Adipocyte (in vitro differentiated cells): ENCODE data around the gene KLB.
"Not testable (repeated sequence)": the region's sequence is repeated elsewhere in the genome, so short reads cannot be mapped to it uniquely, and the experiment has no call there.

Experiments used
- DNase-seq: peaks from one replicate; pipeline ENCODE4 v3.0.0-alpha.2; 2015; ENCODE audit warnings: low read depth
- H3K27me3 ChIP-seq: replicated peaks from 2 replicates; pipeline ENCODE4 v1.7.0; 2013; ENCODE audit warnings: mild to moderate bottlenecking, low read length, moderate library complexity; ENCODE audit not compliant: control insufficient read depth, insufficient read depth
- H3K36me3 ChIP-seq: 2 replicates; pipeline ENCODE4 v1.7.0; 2013; ENCODE audit warnings: low read length, mild to moderate bottlenecking, moderate library complexity; ENCODE audit not compliant: control insufficient read depth, insufficient read depth, severe bottlenecking
- H3K4me1 ChIP-seq: 2 replicates; pipeline ENCODE4 v1.7.0; 2013; ENCODE audit warnings: mild to moderate bottlenecking, low read length, moderate library complexity; ENCODE audit not compliant: control insufficient read depth, insufficient read depth
- H3K4me3 ChIP-seq: 2 replicates; pipeline ENCODE4 v1.7.0; 2013; ENCODE audit warnings: mild to moderate bottlenecking, low read length, moderate library complexity
- H3K9ac ChIP-seq: 2 replicates; pipeline ENCODE4 v1.7.0; 2013; ENCODE audit warnings: mild to moderate bottlenecking, low read length, moderate library complexity
- H3K9me3 ChIP-seq: 2 replicates; pipeline ENCODE4 v1.7.0; 2013; ENCODE audit warnings: mild to moderate bottlenecking, low read length, moderate library complexity; ENCODE audit not compliant: control insufficient read depth

The KLB gene

GRCh38 chr4:39406763-39407583 lies at the start of gene KLB:
Gene KLB (plus strand): TSS chr4:39406930. CDS start chr4:39406950, 20 bp downstream.
- Histone ChIP-seq H3K9ac (peak within 1 kb of the TSS; percentile 79), H3K27me3 (no peaks in the 10 kb centered on the region), H3K36me3 (no peaks in the 10 kb centered on the region), H3K4me3 (peak within 1 kb of the TSS; percentile 78), H3K4me1 (peaks cover 21% of the 10 kb centered on the region), H3K9me3 (no peaks in the 10 kb centered on the region)
- DNase-seq, result no peak

DNA sequence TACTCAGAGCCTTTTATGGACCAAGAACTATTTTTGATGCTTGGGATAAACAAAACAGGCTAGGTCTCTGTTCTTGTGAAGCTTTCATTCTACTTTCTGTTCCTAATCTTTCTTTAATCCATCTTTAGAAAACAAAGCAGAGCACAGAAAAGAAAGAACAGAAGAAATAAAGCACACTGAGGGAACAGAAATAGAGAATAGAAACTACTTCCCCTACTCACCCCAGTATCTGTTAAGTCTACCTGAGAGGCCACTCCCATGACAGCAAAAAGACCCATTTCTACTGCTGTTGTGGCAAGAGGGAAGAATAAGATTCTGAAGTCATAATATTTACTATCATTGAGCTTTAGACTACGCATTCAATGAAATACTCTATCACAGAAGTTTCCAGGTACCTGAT lies 49.7 kb upstream of the KLB start:
- no peak overlapping the region for H3K9ac ChIP-seq
- H3K27me3 ChIP-seq, result no peaks in the 10 kb centered on the region
- no peak for DNase-seq

GRCh38 chr4:39360611-39361010 lies 46.1 kb upstream of the KLB start:
- H3K9me3 ChIP-seq, DNase-seq, H3K27me3 ChIP-seq, H3K4me3 ChIP-seq, H3K9ac ChIP-seq, H3K36me3 ChIP-seq: not testable (repeated sequence)
- H3K4me1 ChIP-seq, result peaks cover 11% of the 10 kb centered on the region

More for the DNA sequence above, 49.7 kb upstream of the KLB start:
- no peaks in the 10 kb centered on the region for H3K9me3 ChIP-seq
- H3K4me1 ChIP-seq, result peaks cover 19% of the 10 kb centered on the region
- H3K4me3 ChIP-seq, result no peak overlapping the region
- H3K36me3 ChIP-seq, result no peaks in the 10 kb centered on the region

DNA sequence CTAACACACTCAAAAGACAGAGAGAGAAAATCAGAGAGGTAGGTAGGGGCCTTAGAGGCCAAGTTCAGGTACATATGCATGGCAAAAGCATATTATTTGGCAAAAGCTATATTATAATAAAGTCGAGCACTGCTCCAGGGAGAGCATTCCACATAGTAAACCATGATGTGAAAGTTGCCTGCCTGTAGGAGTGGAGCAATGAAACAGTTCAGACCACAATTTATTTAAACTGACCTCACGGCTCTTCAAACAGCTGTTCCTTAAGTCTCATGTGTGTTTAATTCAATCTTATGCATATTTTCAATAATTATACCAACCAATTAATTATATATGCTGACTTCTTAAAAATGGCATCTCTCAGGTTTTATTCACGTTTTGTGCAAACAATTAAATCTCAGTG lies 43.9 kb upstream of the KLB start:
- no peaks in the 10 kb centered on the region for H3K36me3 ChIP-seq
- H3K4me1 ChIP-seq, result peaks cover 13% of the 10 kb centered on the region
- no peaks in the 10 kb centered on the region for H3K9me3 ChIP-seq

DNA sequence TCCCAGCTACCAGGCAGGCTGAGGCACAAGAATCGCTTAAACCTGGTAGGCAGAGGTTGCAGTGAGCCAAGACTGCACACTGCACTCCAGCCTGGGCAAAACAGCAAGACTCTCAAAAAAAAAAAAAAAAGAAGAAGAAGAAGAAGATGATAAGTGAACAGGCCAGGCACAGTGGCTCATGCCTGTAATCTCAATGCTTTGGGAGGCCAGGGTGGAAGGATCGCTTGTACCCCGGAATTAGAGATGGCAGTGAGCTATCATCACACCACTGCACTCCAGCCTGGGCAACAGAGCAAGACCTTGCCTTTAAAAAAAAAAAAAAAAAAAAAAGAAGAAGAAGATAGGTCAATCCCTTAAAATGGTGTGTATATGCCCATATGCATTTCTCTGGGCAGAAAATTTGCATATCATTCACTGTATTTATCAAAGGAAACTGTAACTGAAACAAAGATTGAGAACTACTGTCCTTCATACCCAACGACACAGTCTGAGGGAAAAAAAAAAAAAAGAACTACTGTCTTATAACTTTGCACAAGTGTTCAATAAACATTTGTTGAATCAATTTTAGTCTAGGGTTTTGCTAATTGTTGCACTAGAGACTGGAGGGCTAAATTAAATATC lies 42.8 kb upstream of the KLB start:
- no peaks in the 10 kb centered on the region for H3K27me3 ChIP-seq
- no peak overlapping the region for H3K4me3 ChIP-seq
- no peak for DNase-seq
- H3K9me3 ChIP-seq, result no peaks in the 10 kb centered on the region
- H3K9ac ChIP-seq, result no peak overlapping the region
- peaks cover 13% of the 10 kb centered on the region for H3K4me1 ChIP-seq
- H3K36me3 ChIP-seq, result no peaks in the 10 kb centered on the region

More for the DNA sequence above, 43.9 kb upstream of the KLB start:
- Histone ChIP-seq H3K4me3 (no peak overlapping the region), H3K27me3 (no peaks in the 10 kb centered on the region), H3K9ac (no peak overlapping the region)
- DNase-seq, result peak; percentile 52

DNA sequence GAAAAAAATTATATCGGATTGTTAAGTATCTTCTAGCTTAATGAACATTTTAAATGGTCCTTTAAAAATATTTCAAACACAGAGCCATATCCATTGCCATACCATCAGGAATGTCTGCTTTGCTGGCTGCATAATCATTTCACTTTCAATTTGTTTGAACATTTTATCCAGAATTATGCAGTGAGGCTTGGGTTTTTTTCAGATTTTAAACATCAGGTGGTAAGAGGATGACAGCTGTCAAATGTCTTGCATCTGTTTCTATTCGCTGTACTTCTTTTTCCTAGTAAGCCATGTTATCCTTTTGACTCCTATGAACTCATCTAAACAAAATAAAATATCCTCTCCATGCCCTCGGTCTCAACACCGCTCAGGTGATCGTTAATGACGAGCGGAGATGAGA lies 41.4 kb upstream of the KLB start:
- DNase-seq, result no peak
- Histone ChIP-seq H3K9me3 (no peaks in the 10 kb centered on the region), H3K27me3 (no peaks in the 10 kb centered on the region), H3K4me1 (peaks cover 13% of the 10 kb centered on the region), H3K9ac (peak overlapping the region; percentile 92), H3K4me3 (peak overlapping the region; percentile 99), H3K36me3 (no peaks in the 10 kb centered on the region)

GRCh38 chr4:39365830-39366771 lies 40.6 kb upstream of the KLB start, which contains the start of gene RFC1:
Gene RFC1 (minus strand): TSS chr4:39366362. CDS start chr4:39366241, 121 bp downstream.
- Histone ChIP-seq H3K9me3 (no peaks in the 10 kb centered on the region), H3K9ac (peak within 1 kb of the TSS; percentile 92), H3K4me3 (peak within 1 kb of the TSS; percentile 99), H3K27me3 (no peaks in the 10 kb centered on the region), H3K4me1 (peaks cover 13% of the 10 kb centered on the region), H3K36me3 (no peaks in the 10 kb centered on the region)
- peak; percentile 97 for DNase-seq

GRCh38 chr4:39367166-39367565 lies 39.6 kb upstream of the KLB start:
- H3K9me3 ChIP-seq, result no peaks in the 10 kb centered on the region
- H3K4me3 ChIP-seq, result peak overlapping the region; percentile 99
- no peaks in the 10 kb centered on the region for H3K36me3 ChIP-seq
- H3K9ac ChIP-seq, result no peak overlapping the region
- H3K4me1 ChIP-seq, result peaks cover 13% of the 10 kb centered on the region
- DNase-seq, result no peak
- no peaks in the 10 kb centered on the region for H3K27me3 ChIP-seq

GRCh38 chr4:39369301-39369700 lies 37.4 kb upstream of the KLB start:
- Histone ChIP-seq H3K36me3 (no peaks in the 10 kb centered on the region), H3K4me1 (peaks cover 13% of the 10 kb centered on the region), H3K4me3 (no peak overlapping the region), H3K27me3 (no peaks in the 10 kb centered on the region), H3K9me3 (no peaks in the 10 kb centered on the region), H3K9ac (no peak overlapping the region)
- DNase-seq, result no peak

GRCh38 chr4:39371209-39371608 lies 35.5 kb upstream of the KLB start:
- not testable (repeated sequence) for DNase-seq, H3K36me3 ChIP-seq, H3K9me3 ChIP-seq, H3K27me3 ChIP-seq, H3K9ac ChIP-seq, H3K4me3 ChIP-seq, H3K4me1 ChIP-seq

DNA sequence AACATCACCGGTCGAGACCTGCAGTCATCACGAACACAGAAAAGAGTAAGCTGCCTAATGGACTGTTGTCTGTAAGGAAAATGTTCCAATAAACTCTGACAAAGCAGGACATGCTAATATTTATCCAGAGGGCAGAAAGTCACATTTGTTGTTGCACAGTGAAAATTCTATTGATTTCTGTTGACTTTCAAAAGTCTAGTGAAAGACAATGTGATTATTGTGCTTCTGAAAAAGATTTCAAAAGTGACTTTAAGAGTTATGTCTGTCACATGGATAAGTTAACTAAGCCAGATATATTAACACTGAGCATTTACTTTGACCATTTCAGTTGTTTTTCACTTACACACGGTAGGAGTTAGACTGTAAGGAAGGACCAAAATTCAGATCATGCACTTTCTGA lies 31.3 kb upstream of the KLB start:
- DNase-seq, result no peak
- no peaks in the 10 kb centered on the region for H3K36me3 ChIP-seq
- H3K27me3 ChIP-seq, result no peaks in the 10 kb centered on the region
- H3K9me3 ChIP-seq, result peaks cover 10% of the 10 kb centered on the region
- no peak overlapping the region for H3K4me3 ChIP-seq
- H3K4me1 ChIP-seq, result peaks cover 3% of the 10 kb centered on the region
- no peak overlapping the region for H3K9ac ChIP-seq
